Trophoblast cell (in vitro differentiated cells and primary cell): ENCODE measurements around the gene ATP1A1.
A peak's percentile ranks its signal among the peaks of the same experiment; 100 is the strongest.

Experiments used
- DNase-seq, 2 donors: peaks; one replicate each; pipeline ENCODE4 v3.0.0-alpha.2; 2016
- H2AFZ ChIP-seq: 2 replicates; pipeline ENCODE4 v1.6.1; 2013; ENCODE audit warnings: low read length, moderate library complexity, mild to moderate bottlenecking; ENCODE audit not compliant: insufficient read depth, poor library complexity
- H2AK5ac ChIP-seq: 2 replicates; pipeline ENCODE4 v1.6.1; 2013; ENCODE audit warnings: mild to moderate bottlenecking, low read length
- H2BK120ac ChIP-seq: 2 replicates; pipeline ENCODE4 v1.6.1; 2013; ENCODE audit warnings: low read length, mild to moderate bottlenecking, moderate library complexity; ENCODE audit not compliant: insufficient read depth, poor library complexity
- H2BK12ac ChIP-seq: 2 replicates; pipeline ENCODE4 v1.6.1; 2013; ENCODE audit warnings: mild to moderate bottlenecking, low read length, moderate library complexity
- H2BK5ac ChIP-seq: 2 replicates; pipeline ENCODE4 v1.6.1; 2013; ENCODE audit warnings: low read length, low read depth, moderate library complexity, mild to moderate bottlenecking; ENCODE audit not compliant: poor library complexity
- H3K14ac ChIP-seq: 2 replicates; pipeline ENCODE4 v1.6.1; 2013; ENCODE audit warnings: mild to moderate bottlenecking, low read length
- H3K18ac ChIP-seq: 2 replicates; pipeline ENCODE4 v1.6.1; 2013; ENCODE audit warnings: mild to moderate bottlenecking, low read length
- H3K23ac ChIP-seq: 2 replicates; pipeline ENCODE4 v1.6.1; 2013; ENCODE audit warnings: low read length
- H3K27ac ChIP-seq: 2 replicates; pipeline ENCODE4 v1.5.1; 2013; ENCODE audit warnings: low read depth, mild to moderate bottlenecking, inconsistent platforms, low read length, moderate library complexity
- H3K27me3 ChIP-seq: 2 replicates; pipeline ENCODE4 v1.6.1; 2013; ENCODE audit warnings: inconsistent platforms, mild to moderate bottlenecking, low read length, moderate library complexity; ENCODE audit not compliant: insufficient read depth
- H3K36me3 ChIP-seq, 2 experiments: 1 replicate in 1 of 2; 2 replicates in 1 of 2; pipeline ENCODE4 v1.6.1; 2013; ENCODE audit warnings: low read length in 2 of 2, mild to moderate bottlenecking in 2 of 2, moderate library complexity in 1 of 2; ENCODE audit not compliant: insufficient read depth in 2 of 2, control insufficient read depth in 1 of 2
- H3K4ac ChIP-seq: 2 replicates; pipeline ENCODE4 v1.6.1; 2013; ENCODE audit warnings: low read depth, mild to moderate bottlenecking, low read length, moderate library complexity
- H3K4me1 ChIP-seq, 2 experiments: 1 replicate in 1 of 2; 2 replicates in 1 of 2; pipeline ENCODE4 v1.6.1; 2013; ENCODE audit warnings: low read length in 2 of 2, mild to moderate bottlenecking in 2 of 2, moderate library complexity in 1 of 2; ENCODE audit not compliant: insufficient read depth in 2 of 2, control insufficient read depth in 1 of 2
- H3K4me2 ChIP-seq: 2 replicates; pipeline ENCODE4 v1.6.1; 2013; ENCODE audit warnings: inconsistent platforms, mild to moderate bottlenecking, low read length, moderate library complexity
- H3K4me3 ChIP-seq: 2 replicates; pipeline ENCODE4 v1.5.1; 2013; ENCODE audit warnings: mild to moderate bottlenecking, low read depth, low read length, inconsistent platforms
- H3K79me1 ChIP-seq: one replicate; pipeline ENCODE4 v1.6.1; 2013; ENCODE audit warnings: low read length
- H3K79me2 ChIP-seq: 2 replicates; pipeline ENCODE4 v1.6.1; 2013; ENCODE audit warnings: low read length, mild to moderate bottlenecking; ENCODE audit not compliant: control insufficient read depth, insufficient read depth, poor library complexity
- H3K9ac ChIP-seq: 2 replicates; pipeline ENCODE4 v1.6.1; 2013; ENCODE audit warnings: mild to moderate bottlenecking, low read length
- H3K9me3 ChIP-seq: 2 replicates; pipeline ENCODE4 v1.6.1; 2013; ENCODE audit warnings: low read depth, mild to moderate bottlenecking, control low read depth, inconsistent platforms, low read length; ENCODE audit not compliant: insufficient read depth
- H4K12ac ChIP-seq: 2 replicates; pipeline ENCODE4 v1.6.1; 2013; ENCODE audit warnings: low read depth, mild to moderate bottlenecking, low read length, moderate library complexity
- H4K8ac ChIP-seq: 2 replicates; pipeline ENCODE4 v1.6.1; 2013; ENCODE audit warnings: low read depth, mild to moderate bottlenecking, low read length, moderate library complexity
- H4K91ac ChIP-seq: one replicate; pipeline ENCODE4 v1.6.1; 2013; ENCODE audit warnings: low read depth, mild to moderate bottlenecking, low read length, moderate library complexity
- WGBS: extraction: QIAGEN DNeasy Blood & Tissue Kit; methylation state at CpG from one replicate; pipeline ENCODE4 v1.1.7; 2013; ENCODE audit warnings: missing lambda C conversion rate; ENCODE audit not compliant: insufficient read length, insufficient coverage; ENCODE audit errors: extremely low coverage; 5-methylcytosine and 5-hydroxymethylcytosine counted together

ATP1A1 gene

DNA sequence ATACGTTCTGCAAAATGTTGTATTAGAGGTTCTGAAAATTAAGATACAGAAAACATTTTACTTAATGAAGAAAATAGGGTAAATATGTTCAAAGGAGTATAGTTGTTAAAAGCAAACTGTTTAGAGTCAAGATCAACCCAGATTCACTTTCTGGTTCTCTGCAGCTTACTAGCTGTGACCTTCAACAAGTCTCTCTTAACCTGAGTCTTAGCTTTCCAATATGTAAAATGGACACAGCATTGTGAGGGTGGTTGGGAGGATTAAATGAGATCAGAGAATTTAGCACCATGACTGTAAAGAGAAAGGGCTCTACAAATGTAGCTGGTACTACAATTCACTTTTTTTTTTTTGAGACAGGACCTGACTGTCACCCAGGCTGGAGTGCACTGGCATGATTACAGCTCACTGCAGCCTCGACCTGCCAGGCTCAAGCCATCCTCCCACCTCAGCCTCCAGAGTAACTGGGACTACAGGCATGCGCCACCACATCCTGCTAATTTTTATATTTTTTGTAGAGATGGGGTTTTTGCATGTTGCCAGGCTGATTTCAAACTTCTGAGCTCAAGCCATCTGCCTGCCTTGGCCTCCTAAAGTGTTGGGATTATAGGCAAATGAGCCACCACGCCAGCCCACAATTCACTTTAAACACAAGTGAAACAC is 43.9 kb downstream of the ATP1A1 start:
- Histone ChIP-seq H3K23ac (no peak overlapping the region), H3K14ac (no peak overlapping the region), H3K4me1 (peaks cover 9 to 10% of the 10 kb centered on the region in 2 experiments), H3K79me1 (peaks cover 9% of the 10 kb centered on the region), H3K27me3 (no peaks in the 10 kb centered on the region), H3K27ac (no peak overlapping the region), H3K4me3 (no peak overlapping the region), H3K9me3 (no peaks in the 10 kb centered on the region), H3K18ac (no peak overlapping the region), H2BK120ac (no peak overlapping the region), H3K79me2 (peaks cover 8% of the 10 kb centered on the region), H4K8ac (peak overlapping the region; percentile 100), H3K9ac (no peak overlapping the region), H3K4ac (no peak overlapping the region), H4K91ac (no peak overlapping the region), H4K12ac (no peak overlapping the region), H3K4me2 (no peak overlapping the region), H2BK5ac (no peak overlapping the region), H2AK5ac (no peak overlapping the region), H2BK12ac (no peak overlapping the region), H2AFZ (no peak overlapping the region), H3K36me3 (no peaks in the 10 kb centered on the region)
- no peak for DNase-seq
- WGBS: no CpG with 5 or more reads among the region's 4 CpGs

DNA sequence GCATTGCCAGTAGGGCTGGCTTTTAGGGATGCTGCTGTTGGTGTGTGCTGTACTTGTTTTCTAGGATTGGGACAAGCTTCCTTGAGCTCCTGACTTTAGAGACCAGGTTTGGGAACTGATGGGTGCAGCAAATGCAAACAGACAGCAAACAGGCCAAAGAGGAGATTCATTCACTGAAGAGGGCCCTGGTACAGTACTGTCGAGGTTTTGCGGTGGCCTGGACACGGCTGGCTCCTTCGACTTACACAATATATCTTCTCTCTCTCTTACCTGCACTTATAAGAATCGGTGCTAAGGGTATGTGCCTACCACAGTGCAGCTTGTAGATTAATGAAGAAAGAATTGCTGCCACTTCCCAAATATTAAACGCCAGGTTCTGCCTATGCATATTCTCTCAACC is 44.6 kb downstream of the ATP1A1 start:
- H3K4me3 ChIP-seq: peak overlapping the region; percentile 76
- H3K4me1 ChIP-seq: peaks cover 9 to 10% of the 10 kb centered on the region in 2 experiments
- peak overlapping the region; percentile 100 for H4K8ac ChIP-seq
- H3K4me2 ChIP-seq: peak overlapping the region; percentile 62
- H3K79me2 ChIP-seq: peaks cover 8% of the 10 kb centered on the region
- H3K9ac ChIP-seq: peak overlapping the region; percentile 65
- H3K14ac ChIP-seq: peak overlapping the region; percentile 100
- H2BK5ac ChIP-seq: peak overlapping the region; percentile 22
- H2BK12ac ChIP-seq: peak overlapping the region; percentile 15
- H2AFZ ChIP-seq: no peak overlapping the region
- H4K12ac ChIP-seq: peak overlapping the region; percentile 98
- no peak overlapping the region for H3K27ac ChIP-seq
- no peak overlapping the region for H3K23ac ChIP-seq
- no peaks in the 10 kb centered on the region for H3K36me3 ChIP-seq
- no peak overlapping the region for H3K18ac ChIP-seq
- H4K91ac ChIP-seq: peak overlapping the region; percentile 97
- no peak overlapping the region for H3K4ac ChIP-seq
- peaks cover 9% of the 10 kb centered on the region for H3K79me1 ChIP-seq
- WGBS: no CpG with 5 or more reads among the region's 6 CpGs
- H2BK120ac ChIP-seq: peak overlapping the region; percentile 95
- no peak overlapping the region for H2AK5ac ChIP-seq
- DNase-seq: no peak
- no peaks in the 10 kb centered on the region for H3K27me3 ChIP-seq
- no peaks in the 10 kb centered on the region for H3K9me3 ChIP-seq

DNA sequence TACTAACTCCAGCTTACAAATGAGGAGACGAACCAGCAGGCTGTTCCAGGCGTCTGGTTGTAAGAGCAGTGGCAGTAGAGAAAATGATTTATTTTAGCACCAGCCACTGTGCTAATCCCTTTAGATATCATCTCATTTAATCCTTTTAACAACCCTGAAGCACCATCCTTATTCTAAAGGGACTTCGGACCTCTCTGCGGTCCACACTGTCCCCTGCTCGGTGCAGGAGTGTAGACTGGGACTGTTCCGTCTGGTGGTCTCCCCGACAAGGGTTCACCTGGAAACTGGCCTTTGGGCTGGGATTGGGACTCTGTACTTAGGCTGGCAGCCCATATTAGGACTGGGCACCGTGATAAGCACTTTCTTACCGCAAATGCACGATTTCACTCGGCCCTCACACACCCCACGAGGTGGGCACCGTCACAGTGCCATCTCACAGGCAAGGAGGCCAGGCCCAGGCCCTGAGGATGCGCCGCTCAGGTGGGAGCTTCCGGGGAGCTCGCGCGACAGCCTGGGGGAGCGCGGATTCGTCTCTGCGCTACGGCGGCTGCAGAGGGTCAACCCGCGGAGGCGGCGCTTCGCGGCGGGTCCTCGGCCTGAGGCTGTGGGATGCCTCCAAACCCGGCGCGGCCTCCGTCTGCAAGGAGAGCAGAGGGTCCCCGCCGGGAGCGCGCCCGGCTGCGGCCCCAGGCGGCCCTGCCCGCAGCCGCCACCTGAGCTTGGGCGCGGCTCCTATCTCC is 45.2 kb downstream of the ATP1A1 start:
- Histone ChIP-seq H4K8ac (peak overlapping the region; percentile 100), H3K18ac (peak overlapping the region; percentile 98), H2BK12ac (no peak overlapping the region), H2BK120ac (peak overlapping the region; percentile 95), H3K4ac (peak overlapping the region; percentile 93), H3K9ac (peak overlapping the region; percentile 84), H3K4me2 (peak overlapping the region; percentile 62), H3K27me3 (no peaks in the 10 kb centered on the region), H3K79me1 (peaks cover 9% of the 10 kb centered on the region), H2AK5ac (peak overlapping the region; percentile 88), H3K23ac (no peak overlapping the region), H3K36me3 (no peaks in the 10 kb centered on the region), H3K79me2 (peaks cover 8% of the 10 kb centered on the region), H3K27ac (peak overlapping the region; percentile 0), H3K4me3 (peak overlapping the region; percentile 76), H2AFZ (peak overlapping the region; percentile 99), H4K91ac (peak overlapping the region; percentile 97), H3K9me3 (no peaks in the 10 kb centered on the region), H2BK5ac (peak overlapping the region; percentile 90), H3K4me1 (peaks cover 9 to 10% of the 10 kb centered on the region in 2 experiments), H4K12ac (peak overlapping the region; percentile 98), H3K14ac (peak overlapping the region; percentile 100)
- peak; percentile 53 to 79 for DNase-seq
- no CpG with 5 or more reads among the region's 48 CpGs for WGBS

DNA sequence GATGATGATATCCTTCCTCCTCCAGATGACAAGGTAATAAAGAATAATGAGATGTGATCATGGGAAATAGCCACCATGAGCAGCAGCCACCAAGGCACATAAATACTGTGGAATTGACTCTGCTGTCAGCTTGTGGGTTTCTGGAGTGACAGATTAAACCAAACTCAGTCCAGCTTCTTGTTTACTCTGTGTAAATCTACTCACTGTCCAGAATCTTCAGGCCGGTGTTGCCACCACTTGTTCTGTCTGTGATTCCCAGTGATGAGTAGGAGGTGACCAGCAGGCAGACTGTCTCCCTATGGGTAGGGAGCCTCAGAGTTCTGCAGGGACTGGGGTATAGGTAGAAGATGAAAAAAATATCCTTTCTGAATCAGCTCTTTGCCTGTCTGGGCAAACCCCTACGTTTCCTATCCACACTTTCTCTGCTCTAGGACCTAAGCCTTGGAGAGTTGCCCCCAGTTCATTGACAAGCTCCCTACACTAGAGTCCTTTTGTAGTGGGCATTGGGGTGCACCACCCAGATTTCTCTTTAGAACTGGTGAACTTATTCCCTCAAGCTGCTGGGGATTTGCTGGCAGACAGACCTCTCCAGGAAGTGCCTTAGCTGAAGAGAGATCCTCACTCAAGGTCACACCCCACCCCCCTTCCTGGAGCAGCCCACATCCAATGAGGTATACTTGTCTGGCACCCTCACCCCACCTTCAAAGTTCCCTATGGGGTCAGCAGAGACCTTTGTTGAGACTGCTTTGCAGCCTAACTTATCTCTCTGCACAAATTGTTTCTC is 47.6 kb downstream of the ATP1A1 start:
- Histone ChIP-seq H3K27me3 (no peaks in the 10 kb centered on the region), H2BK5ac (no peak overlapping the region), H4K8ac (no peak overlapping the region), H3K14ac (no peak overlapping the region), H3K9me3 (no peaks in the 10 kb centered on the region), H3K79me2 (peaks cover 8% of the 10 kb centered on the region), H3K79me1 (peaks cover 9% of the 10 kb centered on the region), H3K36me3 (no peaks in the 10 kb centered on the region), H4K91ac (no peak overlapping the region), H3K18ac (no peak overlapping the region), H2BK12ac (no peak overlapping the region), H3K4ac (no peak overlapping the region), H3K9ac (no peak overlapping the region), H2AK5ac (no peak overlapping the region), H3K4me3 (no peak overlapping the region), H3K4me2 (no peak overlapping the region), H4K12ac (no peak overlapping the region), H2BK120ac (no peak overlapping the region), H2AFZ (no peak overlapping the region), H3K23ac (no peak overlapping the region), H3K27ac (no peak overlapping the region), H3K4me1 (peaks cover 9 to 10% of the 10 kb centered on the region in 2 experiments)
- no peak for DNase-seq
- no CpG with 5 or more reads among the region's 2 CpGs for WGBS
